GM15510 (cell line): ENCODE results near the gene UCHL3.

Experiments used
- POLR2A ChIP-seq: IDR thresholded peaks from 3 replicates; pipeline ENCODE4 v1.6.1; 2011; ENCODE audit warnings: borderline replicate concordance; ENCODE audit not compliant: insufficient read length; ENCODE audit errors: extremely low read depth

The UCHL3 gene

DNA sequence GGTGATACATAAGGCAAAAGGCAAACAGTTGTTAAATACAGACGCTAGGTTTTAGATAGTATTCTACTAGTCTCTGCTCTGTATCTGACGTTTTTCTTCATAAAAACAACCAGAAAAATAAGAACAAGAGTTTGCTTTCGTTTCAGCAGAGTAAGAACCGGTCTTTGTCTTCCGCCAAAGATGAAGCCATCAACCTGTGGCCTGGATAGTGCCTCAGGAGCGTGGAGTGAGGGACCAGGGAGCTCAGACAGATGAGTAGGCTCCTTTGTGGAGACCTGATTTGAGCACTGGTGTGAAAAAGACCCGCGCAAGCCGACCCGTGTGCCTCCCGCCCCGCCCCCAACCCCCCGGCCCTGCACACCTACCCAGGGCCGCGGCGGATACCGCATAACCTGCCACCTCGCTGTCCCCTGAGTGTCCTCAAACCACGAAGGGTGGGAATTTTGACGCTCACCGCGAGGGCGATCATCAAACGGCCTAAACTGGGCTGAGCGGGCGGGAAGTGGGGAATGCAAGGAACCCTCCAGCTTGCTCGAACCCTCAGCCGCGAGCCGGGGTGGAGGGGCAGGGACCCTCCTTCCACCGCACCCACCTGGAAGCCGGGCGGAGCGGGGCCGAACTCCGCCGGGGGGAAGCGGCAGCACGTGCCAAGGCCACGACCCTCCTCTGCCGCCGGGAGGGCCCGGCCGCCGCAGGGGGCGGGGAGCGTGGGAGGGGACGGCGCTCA, 85.7 kb downstream of the UCHL3 start:
- no peak for TF ChIP-seq POLR2A

DNA sequence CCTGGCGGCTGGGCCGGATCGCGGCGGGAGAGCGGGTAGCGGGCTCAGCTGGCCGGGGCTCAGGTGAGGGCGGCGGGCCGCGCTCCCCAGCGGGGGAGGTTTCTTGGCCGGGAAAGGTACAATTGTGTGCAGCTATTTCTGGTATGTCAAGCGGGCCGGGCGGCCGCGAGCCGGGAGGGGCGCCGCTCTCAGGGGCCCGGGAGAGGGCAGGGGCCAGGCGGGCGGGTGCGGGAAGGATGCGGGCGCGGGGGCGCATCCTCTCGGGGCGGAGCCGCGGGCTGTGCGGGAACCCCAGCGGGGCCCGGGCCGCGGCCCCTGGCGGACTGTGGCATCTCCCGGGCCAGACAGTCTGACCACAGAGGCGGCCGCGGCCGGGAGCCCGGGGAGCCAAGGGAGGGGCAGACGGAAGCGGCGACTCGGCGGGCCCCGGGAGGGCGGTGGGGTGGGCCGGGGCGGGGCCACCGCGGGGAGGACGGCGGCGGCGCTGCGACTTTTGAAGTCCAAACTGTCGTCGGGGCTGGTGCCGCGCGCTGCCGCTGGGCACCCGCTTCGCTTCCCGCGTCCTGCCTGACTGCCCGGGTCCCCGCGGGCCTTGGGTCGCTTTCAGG, 86.3 kb downstream of the UCHL3 start, which contains the start of gene LMO7:
Gene LMO7 (plus strand): TSS at position 503 of the 608 bp plus-strand sequence. CDS start 328 bp downstream, outside the sequence.
- TF ChIP-seq POLR2A: peak; percentile 38

DNA sequence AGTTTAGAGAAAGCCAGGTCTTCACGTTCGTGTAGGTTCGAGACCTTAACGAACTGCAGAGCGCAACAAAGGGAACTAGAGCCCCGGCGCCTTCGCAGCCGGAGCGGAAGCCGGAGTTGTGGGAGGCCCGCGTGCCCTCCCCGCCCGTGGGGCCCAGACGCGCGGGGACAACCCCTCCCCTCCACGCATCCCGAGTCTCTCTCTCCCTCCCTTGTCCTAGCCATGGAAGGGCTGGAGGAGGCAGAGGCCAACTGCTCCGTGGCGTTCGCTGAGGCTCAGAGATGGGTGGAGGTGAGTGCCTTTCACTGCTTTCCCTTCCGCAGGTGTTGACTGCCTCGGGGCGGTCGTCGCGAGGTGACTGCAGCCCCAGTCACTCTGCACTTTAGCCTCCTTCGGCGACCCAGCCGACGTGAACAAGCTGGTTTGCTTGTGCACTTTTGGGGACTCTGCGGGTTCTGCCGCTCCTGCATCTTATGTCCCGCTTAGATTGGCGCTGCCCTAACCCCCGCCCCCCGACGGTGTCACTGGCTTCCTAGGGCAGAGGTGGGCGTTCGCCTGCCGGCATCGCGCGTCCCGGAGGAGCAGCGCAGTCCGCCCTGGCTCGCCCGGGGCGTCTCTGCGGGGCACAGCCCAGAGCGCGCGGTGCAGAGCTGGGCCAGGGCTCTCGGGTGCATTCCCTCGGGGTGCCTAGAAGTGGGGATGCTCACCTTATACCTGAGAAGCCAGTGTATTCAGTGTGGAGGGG, 87.0 kb downstream of the UCHL3 start:
- no peak for TF ChIP-seq POLR2A

GRCh38 chr13:75637181-75637750, 87.7 kb downstream of the UCHL3 start:
- no peak for TF ChIP-seq POLR2A

DNA sequence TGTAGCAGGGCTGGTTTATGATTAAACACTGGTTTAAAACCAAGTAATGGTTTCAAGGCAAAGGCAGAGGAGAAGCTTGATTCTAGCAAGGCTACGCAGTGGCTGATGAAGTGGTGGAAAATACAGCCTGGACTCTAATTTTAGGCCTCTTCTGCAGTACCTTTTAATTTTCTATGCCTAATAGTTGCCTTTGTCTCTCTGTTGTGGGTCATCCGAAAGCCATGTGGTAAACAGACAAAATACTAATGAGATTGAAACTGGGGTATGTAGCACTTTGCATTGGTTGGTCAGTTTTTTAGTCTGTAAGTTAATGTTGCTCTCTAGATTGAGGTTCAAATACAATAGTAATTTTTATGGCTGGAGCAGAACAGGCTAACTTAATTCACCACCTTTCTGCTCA, 89.9 kb downstream of the UCHL3 start:
- TF ChIP-seq POLR2A: no peak

DNA sequence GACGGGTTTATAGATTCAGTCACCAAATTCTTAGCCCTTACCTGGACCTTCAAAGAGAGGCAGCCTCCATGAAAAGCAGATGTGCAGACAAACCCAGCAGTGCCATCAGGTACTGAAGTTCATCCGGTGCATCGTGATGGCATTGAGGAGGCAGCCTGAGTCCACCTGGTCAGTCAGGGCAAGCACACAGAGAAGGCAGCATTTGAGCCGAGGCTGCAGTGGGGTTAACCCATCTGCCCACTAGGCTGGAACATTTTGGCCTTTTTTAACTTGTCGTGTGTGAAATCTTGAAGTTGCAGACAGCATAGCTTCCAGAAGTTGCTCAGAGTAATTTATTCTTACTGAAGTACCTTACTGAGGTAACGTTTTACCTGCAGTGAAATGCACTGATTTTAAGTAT, 91.4 kb downstream of the UCHL3 start:
- no peak for TF ChIP-seq POLR2A

- TF ChIP-seq POLR2A: no peak
Measured at GRCh38 chr13:75643182-75643581, 93.6 kb downstream of the UCHL3 start.

DNA sequence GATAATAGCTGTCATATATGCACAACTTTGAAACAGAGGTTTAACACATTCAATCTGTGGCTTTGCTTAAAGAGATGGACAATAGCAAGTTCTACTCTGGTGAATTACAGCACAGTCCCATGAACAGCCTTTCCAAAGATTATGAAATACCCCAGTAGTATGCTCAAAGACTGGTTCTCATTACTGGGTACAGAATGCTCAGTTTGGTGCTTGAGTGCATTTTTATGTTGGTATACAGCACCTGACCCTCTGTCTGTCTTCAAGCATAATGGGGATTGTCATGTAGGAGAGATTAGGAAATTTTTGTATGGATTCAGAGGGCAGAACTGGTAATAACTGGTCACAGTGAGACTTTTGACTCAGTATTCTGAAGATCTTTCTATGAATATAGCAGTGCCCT, 94.1 kb downstream of the UCHL3 start:
- TF ChIP-seq POLR2A: no peak

DNA sequence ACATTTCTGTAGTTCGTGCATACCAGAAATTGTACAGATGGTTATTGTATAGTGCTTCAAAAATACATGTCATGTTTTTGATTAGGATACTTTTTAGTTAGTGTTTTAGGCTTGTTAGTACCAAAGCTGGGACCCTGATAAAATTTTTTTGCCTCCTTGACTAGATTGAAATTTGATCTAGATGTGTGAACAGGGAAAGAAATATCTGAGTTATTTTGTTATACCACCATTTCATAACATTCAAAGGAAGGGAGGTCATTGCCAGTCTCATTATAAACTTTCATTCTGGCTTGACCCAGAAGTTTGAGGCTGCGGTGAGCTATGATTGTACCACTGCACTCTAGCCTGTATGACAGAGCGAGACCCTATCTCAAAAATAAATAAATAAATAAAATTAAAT, 95.5 kb downstream of the UCHL3 start:
- no peak for TF ChIP-seq POLR2A

DNA sequence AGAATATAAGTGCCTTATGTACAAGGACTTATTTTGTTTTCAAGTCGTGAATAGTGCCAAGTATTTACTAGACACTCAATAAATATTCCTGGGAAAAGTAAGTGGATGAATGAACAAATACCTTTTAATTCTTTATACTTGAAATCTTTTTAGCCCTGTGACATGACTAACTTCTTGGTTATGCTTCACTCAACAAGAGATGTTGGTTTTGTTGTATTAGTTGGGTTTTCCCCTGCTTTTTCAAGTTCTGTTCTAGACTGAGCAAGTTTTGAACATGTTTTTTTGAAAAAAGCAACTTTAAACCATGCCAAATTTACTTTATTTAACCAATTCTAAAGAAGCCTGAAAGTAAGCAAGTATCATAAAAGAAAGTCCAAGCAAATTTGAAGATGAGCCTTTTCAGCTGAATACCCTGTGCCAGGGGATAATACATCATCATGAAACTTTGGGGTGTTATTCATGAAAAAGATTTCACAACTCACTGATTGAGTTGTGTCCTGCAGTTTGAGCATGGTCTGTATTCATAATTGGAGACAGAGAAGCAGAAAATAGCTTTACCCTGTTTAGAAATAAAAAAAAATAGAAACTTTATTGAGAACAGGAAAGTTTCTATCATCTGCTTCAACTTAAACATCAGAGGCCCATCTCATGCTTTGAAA, 97.7 kb downstream of the UCHL3 start:
- no peak for TF ChIP-seq POLR2A

- no peak for TF ChIP-seq POLR2A
Measured at GRCh38 chr13:75648446-75648845, 98.9 kb downstream of the UCHL3 start.

GRCh38 chr13:75651013-75651412, 101.4 kb downstream of the UCHL3 start:
- no peak for TF ChIP-seq POLR2A

- TF ChIP-seq POLR2A: no peak
Measured at GRCh38 chr13:75652726-75653125, 103.1 kb downstream of the UCHL3 start.
